ENCODE data around the gene CNR2. TPM values are rescaled to one million over a fixed set of nuclear protein-coding genes. Genes with fewer than 3 reads are reported as not detected.

Gene CNR2
- polyA plus RNA-seq, 2 of the 4 experiments (the other 2 are of a cell fraction) = not detected

DNA sequence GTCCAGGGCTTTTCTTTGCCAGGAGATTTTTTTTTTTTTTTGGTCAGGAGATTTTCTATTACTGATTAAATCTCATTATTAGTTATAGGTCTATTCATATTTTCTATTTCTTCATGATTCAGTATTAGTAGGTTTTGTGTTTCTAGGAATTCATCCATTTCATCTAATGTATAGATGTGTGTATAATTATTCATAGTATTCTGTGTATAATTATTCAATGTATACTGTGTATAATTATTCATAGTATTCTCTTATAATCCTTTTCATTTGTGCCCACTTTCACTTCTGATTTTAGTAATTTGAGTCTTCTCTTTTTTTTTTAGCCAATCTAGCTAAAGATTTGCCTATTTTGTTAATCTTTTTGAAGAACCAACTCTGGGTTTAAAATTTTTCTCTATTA is 34.2 kb upstream of the CNR2 start (continued):
- TF ChIP-seq, protein P1, sequence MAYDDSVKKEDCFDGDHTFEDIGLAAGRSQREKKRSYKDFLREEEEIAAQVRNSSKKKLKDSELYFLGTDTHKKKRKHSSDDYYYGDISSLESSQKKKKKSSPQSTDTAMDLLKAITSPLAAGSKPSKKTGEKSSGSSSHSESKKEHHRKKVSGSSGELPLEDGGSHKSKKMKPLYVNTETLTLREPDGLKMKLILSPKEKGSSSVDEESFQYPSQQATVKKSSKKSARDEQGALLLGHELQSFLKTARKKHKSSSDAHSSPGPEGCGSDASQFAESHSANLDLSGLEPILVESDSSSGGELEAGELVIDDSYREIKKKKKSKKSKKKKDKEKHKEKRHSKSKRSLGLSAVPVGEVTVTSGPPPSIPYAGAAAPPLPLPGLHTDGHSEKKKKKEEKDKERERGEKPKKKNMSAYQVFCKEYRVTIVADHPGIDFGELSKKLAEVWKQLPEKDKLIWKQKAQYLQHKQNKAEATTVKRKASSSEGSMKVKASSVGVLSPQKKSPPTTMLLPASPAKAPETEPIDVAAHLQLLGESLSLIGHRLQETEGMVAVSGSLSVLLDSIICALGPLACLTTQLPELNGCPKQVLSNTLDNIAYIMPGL (CRISPR knock-in tag; IDR thresholded peaks at IDR 0.05; ENCODE audit: borderline replicate concordance) = no peak
- no peak for TF ChIP-seq GATA3 (IDR thresholded peaks at IDR 0.05; ENCODE audit: borderline replicate concordance)
- no peak for TF ChIP-seq HOXA7 (CRISPR knock-in tag; IDR thresholded peaks at IDR 0.05)
- no peak for TF ChIP-seq MYC (IDR thresholded peaks at IDR 0.05; ENCODE audit: borderline replicate concordance, low read length)
- no peak for TF ChIP-seq BHLHE40 (IDR thresholded peaks at IDR 0.05; ENCODE audit: low read depth, low read length)
- TF ChIP-seq RFX5 (IDR thresholded peaks at IDR 0.05) = no peak

- ATAC-seq (no peak), DNase-seq (ENCODE audit: low read depth in 1 of 2, low spot score in 1 of 2) (no peak), FAIRE-seq (no peak)
- H3K4me3 ChIP-seq = no peak overlapping the region
- POLR2A ChIA-PET = no interaction called here
- 83% methylated on average over 6 of the region's 6 CpGs for WGBS (ENCODE audit: missing lambda C conversion rate)
- no peak overlapping the region for H3K4me2 ChIP-seq
- no peak overlapping the region for H3K27ac ChIP-seq
- no peaks in the 10 kb centered on the region for H3K4me1 ChIP-seq
- no peak for TF ChIP-seq HOXB13 (CRISPR knock-in tag; IDR thresholded peaks at IDR 0.05; ENCODE audit: low read depth)
- no peak for TF ChIP-seq ELK1 (IDR thresholded peaks at IDR 0.05; ENCODE audit: low read depth, low read length)
- peak; percentile 39; the same call in 1 of the 2 replicates for TF ChIP-seq REST (IDR thresholded peaks at IDR 0.05)
- no peak for TF ChIP-seq CHD2 (IDR thresholded peaks at IDR 0.05; ENCODE audit: low read length, partially characterized antibody)
- no peaks in the 10 kb centered on the region for H3K9me3 ChIP-seq
- CTCF ChIA-PET = no interaction called here
These were observed 23.5 kb upstream of the CNR2 start for GRCh38 chr1:23936481-23937176.

- H3K27ac ChIP-seq = no peak overlapping the region
- ATAC-seq (no peak), DNase-seq (ENCODE audit: low read depth in 1 of 2, low spot score in 1 of 2) (no peak), FAIRE-seq (no peak)
- WGBS (ENCODE audit: missing lambda C conversion rate) = 93% methylated on average over 1 of the region's 1 CpG
- no peak overlapping the region for H3K4me3 ChIP-seq
- POLR2A ChIA-PET = interaction anchor here (0.6 kb wide), 1 partner anchor 21 kb away, joined by 5 read pairs; no protein-coding TSS in a partner anchor
- CTCF ChIA-PET = interaction anchor here (1.2 to 2.5 kb wide), 3 partner anchors 15 to 460 kb away, joined by 4 to 6 read pairs (median 6); no protein-coding TSS in a partner anchor
- no peak overlapping the region for H3K4me2 ChIP-seq
- H3K9me3 ChIP-seq = no peaks in the 10 kb centered on the region
- H3K4me1 ChIP-seq = 0 out of 3 replicates have a peak, but pooled peaks cover 3% of the 10 kb centered on the region
- TF ChIP-seq HDAC2 (IDR thresholded peaks at IDR 0.05) = no peak
- TF ChIP-seq, protein P2, sequence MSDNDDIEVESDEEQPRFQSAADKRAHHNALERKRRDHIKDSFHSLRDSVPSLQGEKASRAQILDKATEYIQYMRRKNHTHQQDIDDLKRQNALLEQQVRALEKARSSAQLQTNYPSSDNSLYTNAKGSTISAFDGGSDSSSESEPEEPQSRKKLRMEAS (IDR thresholded peaks at IDR 0.05) = no peak
- no peak for TF ChIP-seq RFX5 (IDR thresholded peaks at IDR 0.05)
- no peak for TF ChIP-seq EHF (CRISPR knock-in tag; IDR thresholded peaks at IDR 0.05)
- no peak for TF ChIP-seq ZNF302 (CRISPR knock-in tag; IDR thresholded peaks at IDR 0.05)
- no peak for TF ChIP-seq KDM1A (IDR thresholded peaks at IDR 0.05; ENCODE audit: low read depth)
- TF ChIP-seq NPAS2 (CRISPR knock-in tag; IDR thresholded peaks at IDR 0.05; ENCODE audit: borderline replicate concordance) = no peak
- TF ChIP-seq EP300 (IDR thresholded peaks at IDR 0.05) = no peak
- TF ChIP-seq MAFK (IDR thresholded peaks at IDR 0.05; ENCODE audit: partially characterized antibody) = no peak
- TF ChIP-seq TP53 (CRISPR knock-in tag; IDR thresholded peaks at IDR 0.05) = no peak
- TF ChIP-seq NFE2L2 (conservative IDR thresholded peaks at IDR 0.05; ENCODE audit: low read length) = no peak
- no peak for TF ChIP-seq REST (IDR thresholded peaks at IDR 0.05)
- no peak for TF ChIP-seq MYC (IDR thresholded peaks at IDR 0.05; ENCODE audit: borderline replicate concordance, low read length)
- no peak for TF ChIP-seq SMC3 (IDR thresholded peaks at IDR 0.05)
- TF ChIP-seq ELK1 (IDR thresholded peaks at IDR 0.05; ENCODE audit: low read depth, low read length) = no peak
- no peak for TF ChIP-seq RARB (CRISPR knock-in tag; IDR thresholded peaks at IDR 0.05)
- no peak for TF ChIP-seq CHD2 (IDR thresholded peaks at IDR 0.05; ENCODE audit: low read length, partially characterized antibody)
These were observed 18.3 kb upstream of the CNR2 start for GRCh38 chr1:23931491-23931880.

Measured in A549 (cell line).